ENCODE results near the gene PPP6R2. TPM values are rescaled to one million over a fixed set of nuclear protein-coding genes. Genes with fewer than 3 reads are reported as not detected.
A peak's percentile ranks its signal among the peaks of the same experiment; 100 is the strongest.

Gene PPP6R2
- total RNA-seq, 1 donor from 2014 or later = 87.9 TPM

DNA sequence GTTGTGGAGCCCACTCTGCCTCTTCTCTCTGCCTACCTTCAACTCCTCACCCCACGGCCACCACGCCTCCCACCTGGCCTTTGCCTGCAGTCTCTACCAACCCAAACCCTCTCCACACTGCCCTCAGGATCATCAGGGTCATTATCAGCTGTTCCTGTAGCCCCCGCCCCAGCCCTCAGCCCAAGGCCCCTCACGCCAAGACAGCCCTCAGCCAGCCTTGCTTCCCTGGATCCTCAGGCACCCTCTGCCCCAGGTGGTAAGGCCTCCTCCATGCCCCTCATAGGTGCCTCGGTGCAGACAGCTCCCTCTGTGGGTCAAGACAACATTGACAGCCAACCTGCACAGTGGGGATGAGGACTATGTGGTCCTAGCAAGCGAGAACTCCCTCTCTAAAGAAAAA lies 130.0 kb downstream of the PPP6R2 start:
- Mint-ChIP-seq H3K36me3 (ENCODE audit: insufficient read depth) (peaks cover 1% of the 10 kb centered on the region), H3K27ac (peak overlapping the region; percentile 86), H3K4me1 (ENCODE audit: low read depth) (peaks cover 25% of the 10 kb centered on the region), H3K27me3 (peaks cover 6% of the 10 kb centered on the region), H3K9me3 (ENCODE audit: low read depth) (no peaks in the 10 kb centered on the region), H3K4me3 (ENCODE audit: low read depth) (peak overlapping the region; percentile 92)
- DNase-seq (ENCODE audit: low spot score, unreplicated experiment) = no peak
- peak; percentile 28 for TF ChIP-seq CTCF (IDR thresholded peaks at IDR 0.05; ENCODE audit: unreplicated experiment)

DNA sequence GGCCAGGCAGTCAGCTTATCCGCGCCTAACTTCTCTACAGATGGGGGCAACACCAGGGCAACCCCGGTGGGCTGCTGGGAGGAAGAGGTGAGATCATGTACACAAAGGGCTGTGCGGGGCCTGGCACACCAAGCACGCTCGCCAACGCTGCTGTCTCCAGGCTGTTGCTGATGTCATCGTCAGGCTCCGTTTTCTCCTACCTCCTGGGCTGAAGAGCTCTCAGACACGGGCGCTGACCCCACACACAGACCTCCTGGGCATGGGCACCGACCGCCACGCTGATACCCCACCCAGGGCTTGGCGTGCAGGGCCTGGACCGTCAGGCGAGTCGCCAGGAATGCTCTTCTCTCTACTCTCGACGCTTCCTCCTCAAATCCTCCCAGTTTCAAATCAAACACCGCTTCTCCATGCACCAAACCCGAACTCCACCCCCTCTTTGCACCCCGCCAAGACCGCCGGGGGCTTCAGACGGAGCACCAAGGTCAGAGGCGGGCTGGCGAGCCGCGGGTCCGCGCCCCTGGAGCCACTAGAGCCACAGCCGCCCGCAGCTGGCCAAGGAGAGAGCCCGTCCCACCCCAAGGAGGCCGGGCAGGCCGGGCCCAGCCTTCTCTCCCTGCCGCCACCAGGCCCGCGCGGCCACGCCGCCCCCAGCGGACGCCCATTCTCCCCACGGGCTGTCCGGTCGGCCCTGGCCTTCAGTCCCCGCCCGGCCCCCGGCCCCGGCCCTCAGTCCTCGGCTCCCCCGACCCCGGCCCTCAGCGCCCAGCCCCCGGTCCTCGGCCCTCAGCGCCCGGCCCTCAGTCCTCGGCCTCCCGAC lies 130.9 kb downstream of the PPP6R2 start:
- no peak for TF ChIP-seq CTCF (IDR thresholded peaks at IDR 0.05; ENCODE audit: unreplicated experiment)
- DNase-seq (ENCODE audit: low spot score, unreplicated experiment) = no peak
- Mint-ChIP-seq H3K9me3 (ENCODE audit: low read depth) (no peaks in the 10 kb centered on the region), H3K27me3 (peaks cover 11% of the 10 kb centered on the region), H3K27ac (peak overlapping the region; percentile 86), H3K4me1 (ENCODE audit: low read depth) (peaks cover 25% of the 10 kb centered on the region), H3K4me3 (ENCODE audit: low read depth) (peak overlapping the region; percentile 92), H3K36me3 (ENCODE audit: insufficient read depth) (peaks cover 1% of the 10 kb centered on the region)

DNA sequence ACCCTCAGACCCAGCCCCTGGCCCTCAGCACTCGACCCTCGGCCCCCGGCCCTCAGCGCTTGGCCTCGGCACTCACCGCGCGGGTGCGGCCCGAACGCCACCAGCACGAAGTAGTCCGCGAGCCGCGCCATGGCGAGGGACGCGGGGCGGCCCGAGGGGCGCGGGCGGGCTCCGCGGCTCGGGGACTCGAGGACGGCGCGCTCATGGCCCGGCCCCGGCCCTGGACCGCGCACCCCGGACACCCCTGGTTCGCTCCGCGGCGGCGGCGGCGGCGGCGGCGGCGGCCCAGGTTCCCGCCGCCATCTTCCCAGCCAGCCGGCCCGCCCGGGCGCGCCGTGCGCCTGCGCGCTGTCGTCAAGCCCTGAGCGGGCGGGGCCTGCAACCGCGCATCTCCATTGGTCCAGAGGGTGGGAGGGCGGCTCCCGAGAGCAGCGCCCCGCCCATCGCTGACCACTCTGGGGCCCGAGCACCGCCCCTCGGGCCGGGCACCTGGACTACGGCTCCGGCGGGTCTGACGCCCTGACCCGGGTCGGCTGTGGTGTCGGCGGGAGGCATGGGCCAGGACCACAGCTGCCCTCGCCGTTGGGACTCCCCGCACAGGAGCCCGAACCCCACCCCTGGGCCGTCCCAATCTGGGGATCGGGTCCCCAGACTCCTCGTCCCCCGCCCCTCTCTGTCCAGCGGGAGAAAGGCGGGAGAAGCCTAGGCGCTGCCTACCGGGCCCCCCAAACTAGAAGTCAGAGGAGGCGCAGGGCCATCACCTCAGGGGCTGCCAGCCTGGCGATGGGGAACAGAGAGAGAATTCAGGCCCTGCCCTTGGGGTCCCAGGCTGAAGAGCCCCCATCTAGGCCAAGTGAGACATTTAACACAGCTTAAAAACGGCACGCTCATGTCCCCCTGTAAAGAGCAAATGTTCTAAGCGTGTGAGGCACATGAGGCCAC lies 131.9 kb downstream of the PPP6R2 start, which contains the start of gene SBF1:
Gene SBF1, minus strand, starts transcription at position 326 of the 942 bp plus-strand sequence. Its CDS starts 195 bp downstream, at position 131.
- Mint-ChIP-seq H3K27me3 (peaks cover 19% of the 10 kb centered on the region), H3K27ac (peak within 1 kb of the TSS; percentile 86), H3K4me3 (ENCODE audit: low read depth) (peak within 1 kb of the TSS; percentile 92), H3K4me1 (ENCODE audit: low read depth) (peaks cover 25% of the 10 kb centered on the region), H3K36me3 (ENCODE audit: insufficient read depth) (peaks cover 1% of the 10 kb centered on the region), H3K9me3 (ENCODE audit: low read depth) (no peaks in the 10 kb centered on the region)
- TF ChIP-seq CTCF (IDR thresholded peaks at IDR 0.05; ENCODE audit: unreplicated experiment) = no peak
- DNase-seq (ENCODE audit: low spot score, unreplicated experiment) = peak; percentile 92

GRCh38 chr22:50475652-50476002 lies 132.5 kb downstream of the PPP6R2 start:
- peaks cover 1% of the 10 kb centered on the region for H3K36me3 Mint-ChIP-seq (ENCODE audit: insufficient read depth)
- no peak for TF ChIP-seq CTCF (IDR thresholded peaks at IDR 0.05; ENCODE audit: unreplicated experiment)
- H3K9me3 Mint-ChIP-seq (ENCODE audit: low read depth) = no peaks in the 10 kb centered on the region
- peaks cover 25% of the 10 kb centered on the region for H3K27me3 Mint-ChIP-seq
- H3K4me3 Mint-ChIP-seq (ENCODE audit: low read depth) = peak overlapping the region; percentile 67
- H3K27ac Mint-ChIP-seq = no peak overlapping the region
- DNase-seq (ENCODE audit: low spot score, unreplicated experiment) = no peak
- peaks cover 20% of the 10 kb centered on the region for H3K4me1 Mint-ChIP-seq (ENCODE audit: low read depth)

DNA sequence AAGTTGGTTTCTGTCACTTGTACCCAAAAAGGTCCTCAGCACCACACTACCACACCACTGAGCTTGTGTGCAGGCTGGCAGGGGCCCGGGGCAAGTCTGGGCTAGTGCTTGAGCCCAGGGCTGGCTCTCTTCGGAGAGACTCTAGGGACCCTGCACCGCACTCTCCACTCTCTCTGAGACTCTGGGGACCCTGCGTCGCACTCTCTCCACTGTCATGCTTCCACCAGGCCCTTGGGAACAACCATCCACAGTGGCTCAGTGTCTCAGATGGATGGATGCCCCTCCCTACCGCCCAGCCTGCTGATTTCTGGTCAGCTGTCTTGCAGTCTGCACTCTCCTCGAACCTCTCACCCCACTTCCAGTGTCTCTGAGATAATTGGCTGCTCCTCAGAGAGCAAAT lies 133.7 kb downstream of the PPP6R2 start:
- TF ChIP-seq CTCF (IDR thresholded peaks at IDR 0.05; ENCODE audit: unreplicated experiment) = no peak
- H3K36me3 Mint-ChIP-seq (ENCODE audit: insufficient read depth) = peaks cover 1% of the 10 kb centered on the region
- peaks cover 28% of the 10 kb centered on the region for H3K27me3 Mint-ChIP-seq
- H3K27ac Mint-ChIP-seq = no peak overlapping the region
- no peak for DNase-seq (ENCODE audit: low spot score, unreplicated experiment)
- peaks cover 20% of the 10 kb centered on the region for H3K4me1 Mint-ChIP-seq (ENCODE audit: low read depth)
- H3K4me3 Mint-ChIP-seq (ENCODE audit: low read depth) = peak overlapping the region; percentile 58
- no peaks in the 10 kb centered on the region for H3K9me3 Mint-ChIP-seq (ENCODE audit: low read depth)
